Tibial nerve (tissue), 4 donors: ENCODE measurements around the gene MOCS1.

ENCODE experiments used
- EP300 ChIP-seq, 2 donors: sonication (generic); formaldehyde crosslinking; IDR thresholded peaks; one replicate each; pipeline ENCODE4 v1.6.1; 2017; ENCODE audit warnings: antibody characterized with exemption in 2 of 2, mild to moderate bottlenecking in 1 of 2
- POLR2A ChIP-seq, 2 donors: fragments of 450-650 bp; IDR thresholded peaks; one replicate each; pipeline ENCODE4 v1.6.1; 2017; ENCODE audit warnings: antibody characterized with exemption in 2 of 2, mild to moderate bottlenecking in 2 of 2, moderate library complexity in 2 of 2
- TF ChIP-seq, protein P1 (sequence below), 5 experiments: fragments of 200-600 bp in 3 of 5; fragments of 450-650 bp in 2 of 5; sonication (generic) in 3 of 5; IDR thresholded peaks; one replicate each; pipeline ENCODE4 v1.5.1; 2016 to 2019; ENCODE audit warnings: antibody characterized with exemption in 5 of 5, mild to moderate bottlenecking in 3 of 5, moderate library complexity in 2 of 5

DNA sequence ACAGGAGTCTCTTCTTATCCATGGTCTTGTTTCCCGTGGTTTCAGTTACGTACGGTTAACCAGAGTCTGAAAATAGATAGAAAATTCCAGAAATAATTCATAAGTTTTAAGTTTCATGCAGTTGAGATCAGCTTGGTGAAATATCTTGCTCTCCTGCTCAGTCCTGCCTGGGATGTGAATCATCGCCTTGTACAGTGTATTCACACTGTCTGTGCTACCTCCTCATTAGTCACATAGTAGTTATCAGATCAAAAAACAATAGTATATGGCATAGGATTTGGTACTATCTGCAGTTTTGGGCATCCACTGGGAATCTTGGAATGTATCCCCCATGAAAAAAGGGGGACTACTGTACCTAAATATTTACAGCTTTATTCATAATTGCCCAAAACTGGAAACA is 22.7 kb upstream of the MOCS1 start:
- TF ChIP-seq, protein P1, sequence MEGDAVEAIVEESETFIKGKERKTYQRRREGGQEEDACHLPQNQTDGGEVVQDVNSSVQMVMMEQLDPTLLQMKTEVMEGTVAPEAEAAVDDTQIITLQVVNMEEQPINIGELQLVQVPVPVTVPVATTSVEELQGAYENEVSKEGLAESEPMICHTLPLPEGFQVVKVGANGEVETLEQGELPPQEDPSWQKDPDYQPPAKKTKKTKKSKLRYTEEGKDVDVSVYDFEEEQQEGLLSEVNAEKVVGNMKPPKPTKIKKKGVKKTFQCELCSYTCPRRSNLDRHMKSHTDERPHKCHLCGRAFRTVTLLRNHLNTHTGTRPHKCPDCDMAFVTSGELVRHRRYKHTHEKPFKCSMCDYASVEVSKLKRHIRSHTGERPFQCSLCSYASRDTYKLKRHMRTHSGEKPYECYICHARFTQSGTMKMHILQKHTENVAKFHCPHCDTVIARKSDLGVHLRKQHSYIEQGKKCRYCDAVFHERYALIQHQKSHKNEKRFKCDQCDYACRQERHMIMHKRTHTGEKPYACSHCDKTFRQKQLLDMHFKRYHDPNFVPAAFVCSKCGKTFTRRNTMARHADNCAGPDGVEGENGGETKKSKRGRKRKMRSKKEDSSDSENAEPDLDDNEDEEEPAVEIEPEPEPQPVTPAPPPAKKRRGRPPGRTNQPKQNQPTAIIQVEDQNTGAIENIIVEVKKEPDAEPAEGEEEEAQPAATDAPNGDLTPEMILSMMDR (IDR thresholded peaks at IDR 0.05): no peak
- no peak for TF ChIP-seq EP300 (IDR thresholded peaks at IDR 0.05)
- TF ChIP-seq POLR2A (IDR thresholded peaks at IDR 0.05): no peak
